Tibial nerve (tissue), 4 donors: Measurements from ENCODE around the gene ITPKB.

Experiments used
- CTCF ChIP-seq, 5 experiments: fragments of 200-600 bp in 3 of 5; fragments of 450-650 bp in 2 of 5; sonication (generic) in 3 of 5; IDR thresholded peaks; one replicate each; pipeline ENCODE4 v1.5.1; 2016 to 2019; ENCODE audit warnings: antibody characterized with exemption in 5 of 5, mild to moderate bottlenecking in 3 of 5, moderate library complexity in 2 of 5
- EP300 ChIP-seq, 2 donors: sonication (generic); formaldehyde crosslinking; IDR thresholded peaks; one replicate each; pipeline ENCODE4 v1.6.1; 2017; ENCODE audit warnings: antibody characterized with exemption in 2 of 2, mild to moderate bottlenecking in 1 of 2
- POLR2A ChIP-seq, 2 donors: fragments of 450-650 bp; IDR thresholded peaks; one replicate each; pipeline ENCODE4 v1.6.1; 2017; ENCODE audit warnings: antibody characterized with exemption in 2 of 2, mild to moderate bottlenecking in 2 of 2, moderate library complexity in 2 of 2

GRCh38 chr1:226638001-226638601 is 101.0 kb downstream of the ITPKB start:
- TF ChIP-seq CTCF (IDR thresholded peaks at IDR 0.05) = no peak
- TF ChIP-seq POLR2A (IDR thresholded peaks at IDR 0.05) = no peak
- TF ChIP-seq EP300 (IDR thresholded peaks at IDR 0.05) = no peak
